ENCODE results near the gene DCST1.
A peak's percentile ranks its signal among the peaks of the same experiment; 100 is the strongest.

Gene DCST1

GRCh38 chr1:155077758-155078445 is 44.3 kb downstream of the DCST1 start:
- no peak for DNase-seq

- no peak for DNase-seq
Observed at GRCh38 chr1:155078469-155079209, 45.0 kb downstream of the DCST1 start, which contains the start of gene EFNA3. Gene EFNA3, plus strand, starts transcription at chr1:155078837. Its CDS starts 105 bp downstream, at chr1:155078942.

- no peak for DNase-seq
Observed at GRCh38 chr1:155079210-155079486, 45.5 kb downstream of the DCST1 start.

GRCh38 chr1:155079487-155080311 is 46.1 kb downstream of the DCST1 start:
- no peak for DNase-seq

GRCh38 chr1:155080312-155081228 is 46.9 kb downstream of the DCST1 start:
- peak; percentile 35 for DNase-seq

- no peak for DNase-seq
Observed at GRCh38 chr1:155081472-155082300, 48.1 kb downstream of the DCST1 start.

GRCh38 chr1:155082301-155083051 is 48.9 kb downstream of the DCST1 start:
- DNase-seq, result no peak

GRCh38 chr1:155083052-155083541 is 49.5 kb downstream of the DCST1 start:
- DNase-seq, result no peak

- DNase-seq, result peak; percentile 29
Observed at GRCh38 chr1:155083865-155084721, 50.5 kb downstream of the DCST1 start.

GRCh38 chr1:155084722-155085503 is 51.3 kb downstream of the DCST1 start:
- peak; percentile 95 for DNase-seq

- DNase-seq, result no peak
Observed at GRCh38 chr1:155085504-155086127, 52.0 kb downstream of the DCST1 start.

- DNase-seq, result peak; percentile 64
Observed at GRCh38 chr1:155086128-155086741, 52.6 kb downstream of the DCST1 start.

GRCh38 chr1:155086856-155087535 is 53.4 kb downstream of the DCST1 start:
- no peak for DNase-seq

- DNase-seq, result peak; percentile 63
Observed at GRCh38 chr1:155091071-155092051, 57.7 kb downstream of the DCST1 start.

- no peak for DNase-seq
Observed at GRCh38 chr1:155092131-155092530, 58.5 kb downstream of the DCST1 start.

- DNase-seq, result no peak
Observed at GRCh38 chr1:155092641-155093040, 59.0 kb downstream of the DCST1 start.
